Islet of Langerhans (tissue), 1 donor: ENCODE measurements around the gene RAPGEF2.

Source experiments
- FAIRE-seq: peaks from one replicate; lab custom pipeline; 2011; peaks lifted over from hg19 to GRCh38; lab: Jason Lieb, UNC

RAPGEF2 gene

DNA sequence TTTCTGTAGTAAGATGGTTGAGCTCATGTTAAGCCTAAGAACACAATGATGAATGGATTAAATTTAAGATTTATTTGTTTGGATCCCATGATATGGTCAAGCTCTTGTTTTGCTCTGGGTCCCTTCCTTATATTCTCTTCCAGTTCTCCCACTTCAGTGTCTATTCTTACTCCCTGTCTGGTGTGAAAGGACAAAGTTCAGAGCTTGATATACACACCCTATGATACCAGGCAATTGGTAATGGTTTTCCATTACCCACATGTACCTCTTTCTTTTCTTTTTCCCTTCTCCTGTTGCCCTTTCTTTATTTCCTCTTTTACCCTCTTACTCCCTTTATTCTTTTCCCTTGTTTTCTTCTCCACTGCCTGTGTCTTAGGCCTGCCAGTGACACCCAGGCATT, 223.6 kb downstream of the RAPGEF2 start:
- FAIRE-seq: no peak

DNA sequence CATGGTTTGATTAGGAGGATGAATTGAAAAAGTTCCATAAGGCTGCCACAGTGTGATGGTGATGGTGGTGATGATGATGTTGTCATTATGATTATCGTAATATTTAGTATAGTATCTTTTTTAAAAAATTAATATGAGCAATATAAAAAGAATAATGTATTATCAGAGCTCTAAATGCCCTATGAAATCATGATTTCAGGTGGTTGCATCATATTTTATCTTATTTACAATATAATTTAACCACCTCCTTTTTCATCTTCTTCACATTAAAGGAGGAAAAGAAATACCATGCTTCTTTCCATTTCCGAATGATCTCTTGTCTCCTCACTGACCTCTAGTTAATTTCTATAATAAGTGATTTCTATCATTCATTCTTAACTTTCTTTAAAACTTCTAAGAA, 225.9 kb downstream of the RAPGEF2 start:
- FAIRE-seq: peak; percentile 5

- FAIRE-seq: no peak
These were observed 231.6 kb downstream of the RAPGEF2 start for GRCh38 chr4:159334461-159334860.

DNA sequence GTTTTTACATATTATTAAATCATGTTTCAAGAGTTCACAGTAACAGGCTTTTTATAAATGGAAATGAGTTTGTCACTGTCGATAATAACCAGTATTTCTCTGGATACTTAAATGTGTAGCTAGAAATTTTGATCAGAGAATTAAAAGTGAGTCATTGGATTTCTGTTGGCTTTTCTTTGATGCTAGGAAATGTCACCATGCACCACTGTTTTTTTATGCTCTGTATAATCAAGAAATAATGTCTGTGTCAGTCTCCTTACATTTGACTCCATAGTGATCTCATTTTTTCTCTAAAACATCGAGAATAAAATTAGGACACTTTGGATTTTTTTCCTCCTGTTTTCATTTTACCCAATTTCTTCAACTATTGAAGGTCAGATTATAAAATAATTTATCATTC, 234.2 kb downstream of the RAPGEF2 start:
- FAIRE-seq: no peak

DNA sequence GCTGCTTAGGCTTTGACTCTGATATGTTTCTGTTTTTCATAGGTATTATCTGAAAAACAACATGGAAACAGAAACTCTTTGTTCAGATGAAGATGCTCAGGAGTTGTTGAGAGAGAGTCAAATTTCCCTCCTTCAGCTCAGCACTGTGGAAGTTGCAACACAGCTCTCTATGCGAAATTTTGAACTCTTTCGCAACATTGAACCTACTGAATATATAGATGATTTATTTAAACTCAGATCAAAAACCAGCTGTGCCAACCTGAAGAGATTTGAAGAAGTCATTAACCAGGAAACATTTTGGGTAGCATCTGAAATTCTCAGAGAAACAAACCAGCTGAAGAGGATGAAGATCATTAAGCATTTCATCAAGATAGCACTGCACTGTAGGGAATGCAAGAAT, 238.6 kb downstream of the RAPGEF2 start:
- no peak for FAIRE-seq

- FAIRE-seq: no peak
These were observed 239.5 kb downstream of the RAPGEF2 start for GRCh38 chr4:159342374-159342773.

DNA sequence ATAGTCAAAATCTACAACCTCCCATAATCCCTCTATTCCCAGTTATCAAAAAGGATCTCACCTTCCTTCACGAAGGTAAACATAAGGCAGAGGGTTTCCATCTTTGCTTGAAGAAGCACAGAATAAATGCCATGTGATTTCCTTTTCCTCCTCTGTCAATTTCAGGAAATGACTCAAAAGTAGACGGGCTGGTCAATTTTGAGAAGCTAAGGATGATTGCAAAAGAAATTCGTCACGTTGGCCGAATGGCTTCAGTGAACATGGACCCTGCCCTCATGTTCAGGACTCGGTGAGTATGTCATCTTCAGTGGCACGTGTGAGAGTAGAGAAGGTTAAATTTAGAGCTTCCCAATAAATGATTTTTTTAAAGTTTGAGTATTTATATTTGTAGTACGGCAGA, 240.2 kb downstream of the RAPGEF2 start:
- no peak for FAIRE-seq

GRCh38 chr4:159344877-159345276, 242.0 kb downstream of the RAPGEF2 start:
- FAIRE-seq: no peak

DNA sequence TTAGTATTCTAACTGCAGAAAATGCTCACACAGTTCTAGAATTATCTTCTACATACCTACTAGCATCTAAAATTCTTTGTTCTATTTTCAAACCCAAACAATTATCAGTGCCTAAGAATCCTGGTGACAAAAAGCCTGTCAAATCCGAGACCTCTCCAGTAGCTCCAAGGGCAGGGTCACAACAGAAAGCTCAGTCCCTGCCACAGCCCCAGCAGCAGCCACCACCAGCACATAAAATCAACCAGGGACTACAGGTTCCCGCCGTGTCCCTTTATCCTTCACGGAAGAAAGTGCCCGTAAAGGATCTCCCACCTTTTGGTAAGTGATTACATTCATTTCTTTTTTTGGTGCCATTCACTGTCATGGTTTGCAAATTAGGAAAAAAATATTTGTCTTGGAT, 243.8 kb downstream of the RAPGEF2 start:
- FAIRE-seq: no peak

DNA sequence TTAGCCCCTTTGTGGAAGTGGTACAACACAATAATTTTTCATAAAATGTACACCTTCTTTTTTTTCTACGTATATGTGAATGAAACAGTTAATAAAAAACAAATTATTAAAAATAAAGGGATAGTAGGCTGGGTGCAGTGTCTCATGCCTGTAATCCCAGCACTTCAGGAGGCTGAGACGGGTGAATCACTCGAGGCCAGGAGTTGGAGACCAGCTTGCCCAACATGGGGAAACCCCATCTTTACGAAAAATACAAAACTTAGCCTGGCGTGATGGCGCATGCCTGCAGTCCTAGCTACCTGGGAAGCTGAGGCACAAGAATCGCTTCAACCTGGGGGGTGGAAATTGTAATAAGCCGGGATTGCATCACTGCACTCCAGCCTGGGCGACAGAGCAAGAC, 244.9 kb downstream of the RAPGEF2 start:
- FAIRE-seq: no peak

DNA sequence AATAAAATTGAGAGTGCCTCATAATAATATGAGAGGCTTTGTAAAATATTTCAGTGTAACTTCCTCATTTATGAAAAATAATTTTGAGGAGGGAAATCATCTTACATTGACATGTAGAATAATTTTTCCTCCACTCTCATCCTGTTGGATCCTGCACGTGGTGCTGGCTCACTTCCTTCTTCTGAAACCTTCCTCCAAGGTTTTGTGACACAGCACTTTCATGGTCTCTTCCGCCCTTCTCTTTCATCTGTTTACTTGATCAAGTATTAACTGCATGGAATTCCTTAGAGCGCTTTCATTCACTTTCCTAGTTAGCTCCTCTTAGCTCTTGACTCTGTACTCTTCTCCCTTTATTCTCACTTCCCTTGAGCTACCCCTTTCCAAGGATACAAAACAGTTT, 246.5 kb downstream of the RAPGEF2 start:
- FAIRE-seq: no peak

DNA sequence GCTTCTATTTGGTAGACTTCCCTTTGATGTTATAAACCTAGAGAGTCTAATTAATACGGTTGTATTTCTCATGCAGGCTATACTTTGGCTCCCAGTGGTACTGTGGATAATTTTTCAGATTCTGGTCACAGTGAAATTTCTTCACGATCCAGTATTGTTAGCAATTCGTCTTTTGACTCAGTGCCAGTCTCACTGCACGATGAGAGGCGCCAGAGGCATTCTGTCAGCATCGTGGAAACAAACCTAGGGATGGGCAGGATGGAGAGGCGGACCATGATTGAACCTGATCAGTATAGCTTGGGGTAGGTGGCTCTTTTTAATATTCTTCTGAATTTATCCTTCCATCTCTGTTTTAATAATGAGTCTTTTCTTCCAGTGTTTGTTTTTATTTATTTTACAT, 249.7 kb downstream of the RAPGEF2 start:
- no peak for FAIRE-seq

GRCh38 chr4:159353422-159354116, 250.7 kb downstream of the RAPGEF2 start:
- no peak for FAIRE-seq

- no peak for FAIRE-seq
These were observed 252.6 kb downstream of the RAPGEF2 start for GRCh38 chr4:159355466-159355865.

GRCh38 chr4:159357350-159357749, 254.5 kb downstream of the RAPGEF2 start:
- no peak for FAIRE-seq

DNA sequence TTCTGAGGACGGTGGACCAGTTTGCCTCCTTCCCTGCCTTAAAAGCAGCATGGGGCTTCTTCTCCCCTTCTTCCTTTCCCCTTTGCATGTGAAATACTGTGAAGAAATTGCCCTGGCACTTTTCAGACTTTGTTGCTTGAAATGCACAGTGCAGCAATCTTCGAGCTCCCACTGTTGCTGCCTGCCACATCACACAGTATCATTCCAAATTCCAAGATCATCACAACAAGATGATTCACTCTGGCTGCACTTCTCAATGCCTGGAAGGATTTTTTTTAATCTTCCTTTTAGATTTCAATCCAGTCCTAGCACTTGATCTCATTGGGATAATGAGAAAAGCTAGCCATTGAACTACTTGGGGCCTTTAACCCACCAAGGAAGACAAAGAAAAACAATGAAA, 255.3 kb downstream of the RAPGEF2 start:
- no peak for FAIRE-seq

DNA sequence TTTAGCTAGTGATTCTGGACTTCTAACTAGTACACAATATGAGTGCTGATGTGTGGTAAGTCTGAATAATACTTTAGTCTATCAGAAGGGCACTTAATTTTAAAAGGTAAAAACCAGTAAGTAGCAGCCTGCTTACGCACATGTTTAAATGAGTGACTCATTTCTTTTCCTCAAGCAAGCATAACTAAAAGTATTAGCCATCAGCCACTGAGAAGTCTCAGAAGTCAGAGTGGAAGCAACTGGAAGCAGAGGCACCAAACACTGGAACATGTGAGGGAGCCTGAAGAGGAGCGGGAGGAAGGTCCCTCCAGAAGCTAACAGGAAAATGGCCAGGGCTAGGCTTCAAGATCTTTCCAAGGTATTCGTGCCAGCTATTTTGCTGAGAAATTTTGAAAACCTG, 257.7 kb downstream of the RAPGEF2 start:
- no peak for FAIRE-seq

DNA sequence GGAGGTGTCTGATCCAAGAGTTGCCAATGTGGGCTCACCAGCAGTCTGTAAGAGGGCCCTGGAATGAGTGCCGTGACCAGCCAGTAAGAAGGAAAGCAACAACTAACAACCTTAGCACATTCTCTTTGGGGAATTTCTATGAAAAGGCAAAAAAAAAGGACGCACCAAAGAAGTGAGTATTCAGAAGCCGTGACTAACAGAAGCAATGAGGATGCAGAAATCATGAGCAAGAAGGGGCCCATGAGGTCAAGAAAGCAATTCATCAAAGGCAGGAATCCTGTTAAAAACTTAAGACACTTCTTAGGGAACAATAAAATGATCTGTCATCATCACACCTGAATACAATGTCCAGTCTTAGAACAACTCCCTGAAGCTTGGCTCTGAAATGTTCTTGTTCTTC, 260.5 kb downstream of the RAPGEF2 start:
- FAIRE-seq: no peak

- FAIRE-seq: no peak
These were observed 264.3 kb downstream of the RAPGEF2 start for GRCh38 chr4:159366966-159367780.

- no peak for FAIRE-seq
These were observed 264.9 kb downstream of the RAPGEF2 start for GRCh38 chr4:159367781-159368080.

DNA sequence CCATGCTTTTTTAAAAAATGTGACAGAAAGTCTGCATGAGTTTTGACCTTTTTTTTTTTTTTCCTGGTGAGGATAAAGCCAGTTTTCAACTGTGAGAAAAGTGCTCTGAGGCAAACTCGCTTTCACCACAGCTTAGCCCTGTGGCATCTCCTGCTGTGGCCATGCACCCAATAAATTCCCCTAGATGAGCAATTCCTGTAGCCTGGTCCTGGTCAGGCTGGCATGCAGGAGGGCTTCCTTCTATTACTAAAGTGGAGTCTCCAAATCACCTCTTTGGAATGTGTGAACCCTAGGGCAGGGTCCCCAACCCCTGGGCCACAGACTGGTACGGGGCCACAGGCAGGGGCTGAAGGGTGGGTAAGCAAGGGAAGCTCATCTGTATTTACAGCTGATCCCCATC, 265.4 kb downstream of the RAPGEF2 start:
- no peak for FAIRE-seq

DNA sequence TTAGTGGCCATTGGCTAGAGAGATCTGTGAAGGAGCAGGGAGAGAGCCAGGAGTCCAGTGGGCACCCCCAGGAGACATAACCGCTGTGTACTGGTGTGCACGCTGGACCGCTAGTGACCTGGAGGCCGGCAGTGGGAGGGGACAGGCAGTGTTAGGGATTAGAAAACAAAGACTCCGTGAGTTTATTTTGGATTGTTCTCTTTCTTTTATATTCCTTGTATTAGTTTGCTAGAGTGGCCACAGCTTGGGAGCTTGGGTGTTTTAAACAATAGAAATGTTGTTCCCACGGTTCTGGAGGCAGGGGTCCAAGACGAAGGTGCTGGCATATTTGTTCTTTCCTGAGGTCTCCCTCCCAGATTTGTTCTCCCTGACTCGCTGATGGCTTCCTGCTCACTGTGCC, 266.4 kb downstream of the RAPGEF2 start:
- no peak for FAIRE-seq

DNA sequence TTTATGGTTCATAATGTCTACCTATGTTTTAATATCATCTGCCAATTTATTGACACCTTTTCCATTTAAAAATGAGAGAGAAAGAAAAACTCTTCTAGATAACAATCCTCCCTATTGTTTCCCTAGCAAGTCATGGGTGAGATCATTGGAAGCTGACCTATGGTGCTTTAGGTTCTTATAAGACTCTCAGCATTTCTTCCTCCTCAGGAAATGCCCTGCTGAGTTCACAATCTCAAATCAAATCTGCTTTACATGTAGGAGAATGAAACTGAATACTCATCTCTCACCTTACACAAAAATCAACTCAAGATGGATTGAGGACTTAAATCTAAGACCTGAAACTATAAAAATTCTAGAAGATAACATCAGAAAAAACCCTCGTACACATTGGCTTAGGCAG, 267.4 kb downstream of the RAPGEF2 start:
- no peak for FAIRE-seq
